GM12874 (cell line): ENCODE results near the gene TIAM1.

Experiments used
- CTCF ChIP-seq: IDR thresholded peaks from 2 replicates; pipeline ENCODE4 v1.5.1; 2011; ENCODE audit warnings: low read depth, mild to moderate bottlenecking, control low read depth, low read length, moderate library complexity; ENCODE audit not compliant: insufficient read depth

The TIAM1 gene

DNA sequence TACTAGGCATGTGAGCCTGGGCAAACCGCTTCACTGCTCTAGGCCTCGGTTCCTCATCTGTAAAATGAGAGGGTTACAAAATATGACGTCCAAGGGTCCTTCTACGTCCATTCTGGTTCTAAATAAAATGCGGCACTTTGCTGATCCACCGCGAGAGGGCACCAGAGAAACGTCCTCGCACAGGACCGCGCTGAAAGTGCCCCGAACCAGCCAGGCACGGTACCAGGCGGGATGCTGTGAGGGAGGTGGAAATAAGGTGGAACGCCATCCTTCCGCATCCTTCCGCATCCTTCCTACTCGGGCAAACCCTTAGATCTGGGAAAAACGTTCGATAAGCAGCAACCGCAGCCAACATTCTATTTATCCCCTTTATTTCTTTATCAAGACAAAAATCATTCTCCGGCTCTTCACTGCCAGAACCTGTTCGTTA, 245.5 kb downstream of the TIAM1 start:
- TF ChIP-seq CTCF, result peak; percentile 82

- TF ChIP-seq CTCF, result no peak
Measured at GRCh38 chr21:31092832-31093625, 251.0 kb downstream of the TIAM1 start.

GRCh38 chr21:31090376-31090775, 253.7 kb downstream of the TIAM1 start:
- no peak for TF ChIP-seq CTCF

- TF ChIP-seq CTCF, result no peak
Measured at GRCh38 chr21:31088474-31088751, 255.6 kb downstream of the TIAM1 start.

- TF ChIP-seq CTCF, result no peak
Measured at GRCh38 chr21:31087639-31088473, 256.2 kb downstream of the TIAM1 start.

- no peak for TF ChIP-seq CTCF
Measured at GRCh38 chr21:31084689-31085088, 259.4 kb downstream of the TIAM1 start.

DNA sequence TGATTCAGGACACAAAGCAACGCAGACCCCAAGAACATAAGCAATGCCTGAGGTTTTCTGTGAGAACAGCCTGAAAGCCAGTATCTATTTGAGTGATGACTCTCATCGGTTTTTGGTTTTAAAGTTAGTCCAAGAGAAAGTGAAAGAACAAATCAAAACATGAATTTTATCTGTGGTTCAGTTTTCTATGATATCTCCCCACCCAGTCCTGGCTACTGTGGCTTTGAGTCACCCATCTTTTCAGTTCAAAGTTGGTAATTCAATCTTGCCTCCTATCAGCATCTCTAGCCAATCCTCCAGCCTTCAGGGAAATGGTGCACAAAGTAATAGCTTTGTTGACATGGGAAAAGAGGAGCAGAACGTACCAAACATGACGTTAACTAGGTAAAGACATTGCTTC, 265.3 kb downstream of the TIAM1 start:
- TF ChIP-seq CTCF, result no peak
